ENCODE measurements around the gene AKNA. TPM values are rescaled to one million over a fixed set of nuclear protein-coding genes. Genes with fewer than 3 reads are reported as not detected.

AKNA gene
- total RNA-seq, 1 donor from 2014 or later: 66.9 TPM

DNA sequence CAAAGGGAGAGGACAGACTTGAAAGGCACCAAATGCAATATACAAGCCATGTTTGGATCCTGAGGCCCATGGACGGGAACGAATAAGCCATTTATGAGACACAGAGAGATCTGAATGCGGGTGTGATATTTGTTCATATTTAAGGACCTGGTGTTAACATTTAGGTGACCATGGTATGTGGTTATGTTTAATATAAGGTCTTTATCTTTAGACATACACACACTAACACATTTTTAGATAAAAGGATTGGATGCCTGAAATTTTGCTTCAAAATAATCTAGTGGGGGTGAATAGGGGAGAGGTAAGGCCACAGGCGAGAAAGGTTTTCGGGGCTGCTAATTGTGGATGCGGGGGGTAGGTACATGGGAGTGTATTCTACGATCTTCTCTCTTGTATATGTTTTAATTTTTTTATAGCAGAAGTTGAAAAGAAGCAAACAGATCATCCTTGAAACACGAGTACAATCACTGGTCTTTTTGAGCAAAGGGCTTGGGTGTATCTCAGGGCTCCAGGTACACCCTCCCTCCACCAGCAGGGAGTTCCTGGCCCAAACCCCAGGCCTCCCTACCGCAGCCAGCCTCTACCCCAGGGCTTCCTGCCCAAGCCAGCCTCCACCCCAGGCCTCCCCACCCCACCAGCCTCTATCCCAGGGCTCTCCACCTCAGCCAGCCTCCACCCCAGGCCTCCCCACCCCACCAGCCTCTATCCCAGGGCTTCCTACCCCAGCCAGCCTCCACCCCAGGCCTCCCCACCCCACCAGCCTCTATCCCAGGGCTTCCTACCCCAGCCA lies 12.2 kb downstream of the AKNA start:
- Histone ChIP-seq H3K36me3 (peaks cover 68% of the 10 kb centered on the region), H3K4me1 (peaks cover 52% of the 10 kb centered on the region), H3K9me3 (no peaks in the 10 kb centered on the region), H3K27me3 (ENCODE audit: low read depth) (no peaks in the 10 kb centered on the region), H3K4me3 (no peak overlapping the region), H3K27ac (no peak overlapping the region)
- intact Hi-C loops (cut with DNase I): no loop called here
- no peak for TF ChIP-seq CTCF (IDR thresholded peaks at IDR 0.05)
- ATAC-seq (no peak), DNase-seq (no peak)

GRCh38 chr9:114374936-114375335 lies 12.8 kb downstream of the AKNA start:
- TF ChIP-seq CTCF (IDR thresholded peaks at IDR 0.05): no peak
- H3K27me3 ChIP-seq (ENCODE audit: low read depth): no peaks in the 10 kb centered on the region
- ATAC-seq: no peak
- H3K4me1 ChIP-seq: peaks cover 52% of the 10 kb centered on the region
- no peaks in the 10 kb centered on the region for H3K9me3 ChIP-seq
- H3K4me3 ChIP-seq: no peak overlapping the region
- peaks cover 67% of the 10 kb centered on the region for H3K36me3 ChIP-seq
- no peak for DNase-seq
- intact Hi-C loops (cut with DNase I): no loop called here
- H3K27ac ChIP-seq: no peak overlapping the region

GRCh38 chr9:114373960-114374730 lies 13.6 kb downstream of the AKNA start:
- H3K9me3 ChIP-seq: no peaks in the 10 kb centered on the region
- H3K27me3 ChIP-seq (ENCODE audit: low read depth): no peaks in the 10 kb centered on the region
- no peak for TF ChIP-seq CTCF (IDR thresholded peaks at IDR 0.05)
- intact Hi-C loops (cut with DNase I): no loop called here
- ATAC-seq: no peak
- no peak for DNase-seq
- H3K36me3 ChIP-seq: peaks cover 62% of the 10 kb centered on the region
- peaks cover 45% of the 10 kb centered on the region for H3K4me1 ChIP-seq
- no peak overlapping the region for H3K4me3 ChIP-seq
- H3K27ac ChIP-seq: no peak overlapping the region

GRCh38 chr9:114372921-114373448 lies 14.8 kb downstream of the AKNA start:
- intact Hi-C loops (cut with DNase I): no loop called here
- H3K9me3 ChIP-seq: no peaks in the 10 kb centered on the region
- ATAC-seq: peak; percentile 84 to 90
- TF ChIP-seq CTCF (IDR thresholded peaks at IDR 0.05): no peak
- no peaks in the 10 kb centered on the region for H3K27me3 ChIP-seq (ENCODE audit: low read depth)
- H3K4me3 ChIP-seq: peak overlapping the region; percentile 17
- H3K36me3 ChIP-seq: peaks cover 63% of the 10 kb centered on the region
- peak overlapping the region; percentile 75 for H3K27ac ChIP-seq
- DNase-seq: peak; percentile 88
- peaks cover 38% of the 10 kb centered on the region for H3K4me1 ChIP-seq

DNA sequence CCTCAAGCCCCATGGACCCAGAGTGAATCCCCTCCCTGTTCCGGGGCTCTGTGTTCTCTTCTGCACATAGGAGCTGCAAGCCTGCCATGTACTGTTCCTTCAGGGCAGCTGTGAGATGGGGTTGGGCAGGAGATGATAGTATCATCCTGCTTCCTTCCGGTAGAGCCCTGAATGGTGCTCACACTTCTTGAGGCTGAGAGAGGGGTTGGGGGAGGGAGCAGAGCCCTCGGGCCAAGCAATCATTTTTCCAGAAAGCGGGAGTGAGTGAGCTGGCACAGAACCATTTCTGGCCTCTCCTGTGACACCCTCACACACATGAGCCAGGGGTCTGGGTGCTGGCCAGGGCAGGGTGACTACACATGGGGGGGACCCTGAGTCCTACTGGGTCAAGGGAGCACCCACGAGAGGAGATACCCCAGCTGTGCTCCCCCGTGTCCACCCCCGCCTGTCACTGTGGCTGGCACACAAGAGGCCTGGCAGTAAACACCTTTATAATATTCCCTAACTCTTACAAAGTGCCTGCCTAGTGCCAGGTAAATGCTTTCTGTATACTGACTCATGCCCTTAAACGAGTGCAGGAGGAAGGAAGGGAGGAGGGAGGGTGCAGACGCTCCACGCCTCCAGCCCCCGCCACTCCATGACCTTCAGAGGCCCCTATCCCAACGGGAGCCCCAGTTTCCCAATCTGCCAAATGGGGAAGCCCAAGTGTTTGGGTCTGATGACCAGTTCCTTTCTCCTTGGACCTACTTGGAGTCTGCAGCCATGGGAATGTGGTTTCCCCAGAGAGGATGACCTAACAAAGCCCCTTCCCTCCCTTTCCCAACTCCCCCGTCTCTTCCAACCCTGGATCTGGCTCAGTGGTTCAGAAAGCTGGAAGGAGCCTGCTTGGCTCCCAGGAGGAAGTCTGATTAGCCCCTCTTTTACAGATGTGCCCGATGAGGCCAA lies 15.5 kb downstream of the AKNA start:
- H3K36me3 ChIP-seq: peaks cover 65% of the 10 kb centered on the region
- H3K27me3 ChIP-seq (ENCODE audit: low read depth): no peaks in the 10 kb centered on the region
- peak; percentile 61 to 63 for ATAC-seq
- H3K9me3 ChIP-seq: no peaks in the 10 kb centered on the region
- peak overlapping the region; percentile 17 for H3K4me3 ChIP-seq
- DNase-seq: peak; percentile 69
- intact Hi-C loops (cut with DNase I): no loop called here
- no peak for TF ChIP-seq CTCF (IDR thresholded peaks at IDR 0.05)
- H3K27ac ChIP-seq: peak overlapping the region; percentile 75
- peaks cover 44% of the 10 kb centered on the region for H3K4me1 ChIP-seq
